Measurements from ENCODE around the gene RAD54L. TPM values are rescaled to one million over a fixed set of nuclear protein-coding genes. Genes with fewer than 3 reads are reported as not detected.

RAD54L gene
- total and polyA plus RNA-seq, 4 donors = 0.08 to 8.8 (median 0.51) TPM

- H3K36me3 ChIP-seq (ENCODE audit: control insufficient read depth in 4 of 4, insufficient read depth in 3 of 4, low read depth in 1 of 4, low read length in 3 of 4) = peaks cover 0 to 7% (median 3%) of the 10 kb centered on the region in 4 donors
- DNase-seq (ENCODE audit: low spot score) = no peak
- H3K9ac ChIP-seq (ENCODE audit: low read depth in 1 of 2, low read length in 2 of 2) = no peak overlapping the region
- H3K4me3 ChIP-seq (ENCODE audit: low read depth in 1 of 3, low read length in 3 of 3) = no peak overlapping the region
- H3K9me3 ChIP-seq (ENCODE audit: control insufficient read depth in 4 of 4, low read length in 3 of 4) = no peaks in the 10 kb centered on the region
- WGBS = 62% methylated on average over 3 of the region's 3 CpGs
- TF ChIP-seq, protein P1, sequence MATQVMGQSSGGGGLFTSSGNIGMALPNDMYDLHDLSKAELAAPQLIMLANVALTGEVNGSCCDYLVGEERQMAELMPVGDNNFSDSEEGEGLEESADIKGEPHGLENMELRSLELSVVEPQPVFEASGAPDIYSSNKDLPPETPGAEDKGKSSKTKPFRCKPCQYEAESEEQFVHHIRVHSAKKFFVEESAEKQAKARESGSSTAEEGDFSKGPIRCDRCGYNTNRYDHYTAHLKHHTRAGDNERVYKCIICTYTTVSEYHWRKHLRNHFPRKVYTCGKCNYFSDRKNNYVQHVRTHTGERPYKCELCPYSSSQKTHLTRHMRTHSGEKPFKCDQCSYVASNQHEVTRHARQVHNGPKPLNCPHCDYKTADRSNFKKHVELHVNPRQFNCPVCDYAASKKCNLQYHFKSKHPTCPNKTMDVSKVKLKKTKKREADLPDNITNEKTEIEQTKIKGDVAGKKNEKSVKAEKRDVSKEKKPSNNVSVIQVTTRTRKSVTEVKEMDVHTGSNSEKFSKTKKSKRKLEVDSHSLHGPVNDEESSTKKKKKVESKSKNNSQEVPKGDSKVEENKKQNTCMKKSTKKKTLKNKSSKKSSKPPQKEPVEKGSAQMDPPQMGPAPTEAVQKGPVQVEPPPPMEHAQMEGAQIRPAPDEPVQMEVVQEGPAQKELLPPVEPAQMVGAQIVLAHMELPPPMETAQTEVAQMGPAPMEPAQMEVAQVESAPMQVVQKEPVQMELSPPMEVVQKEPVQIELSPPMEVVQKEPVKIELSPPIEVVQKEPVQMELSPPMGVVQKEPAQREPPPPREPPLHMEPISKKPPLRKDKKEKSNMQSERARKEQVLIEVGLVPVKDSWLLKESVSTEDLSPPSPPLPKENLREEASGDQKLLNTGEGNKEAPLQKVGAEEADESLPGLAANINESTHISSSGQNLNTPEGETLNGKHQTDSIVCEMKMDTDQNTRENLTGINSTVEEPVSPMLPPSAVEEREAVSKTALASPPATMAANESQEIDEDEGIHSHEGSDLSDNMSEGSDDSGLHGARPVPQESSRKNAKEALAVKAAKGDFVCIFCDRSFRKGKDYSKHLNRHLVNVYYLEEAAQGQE (IDR thresholded peaks at IDR 0.05) = no peak
- TF ChIP-seq HNF4G (IDR thresholded peaks at IDR 0.05) (no peak), FOXA1 (IDR thresholded peaks at IDR 0.05) (no peak), TAF1 (conservative IDR thresholded peaks at IDR 0.05) (no peak), RXRA (IDR thresholded peaks at IDR 0.05) (no peak), EGR1 (IDR thresholded peaks at IDR 0.05; ENCODE audit: low read depth in 2 of 2) (no peak), FOXA2 (IDR thresholded peaks at IDR 0.05) (no peak), GABPA (IDR thresholded peaks at IDR 0.05 in 1 of 2, conservative IDR thresholded peaks at IDR 0.05 in 1 of 2) (no peak), ATF3 (IDR thresholded peaks at IDR 0.05) (no peak), NR2F2 (IDR thresholded peaks at IDR 0.05) (no peak), HNF4A (conservative IDR thresholded peaks at IDR 0.05) (no peak), JUND (IDR thresholded peaks at IDR 0.05) (no peak), YY1 (IDR thresholded peaks at IDR 0.05) (no peak), SP1 (IDR thresholded peaks at IDR 0.05) (no peak)
- TF ChIP-seq, protein P2, sequence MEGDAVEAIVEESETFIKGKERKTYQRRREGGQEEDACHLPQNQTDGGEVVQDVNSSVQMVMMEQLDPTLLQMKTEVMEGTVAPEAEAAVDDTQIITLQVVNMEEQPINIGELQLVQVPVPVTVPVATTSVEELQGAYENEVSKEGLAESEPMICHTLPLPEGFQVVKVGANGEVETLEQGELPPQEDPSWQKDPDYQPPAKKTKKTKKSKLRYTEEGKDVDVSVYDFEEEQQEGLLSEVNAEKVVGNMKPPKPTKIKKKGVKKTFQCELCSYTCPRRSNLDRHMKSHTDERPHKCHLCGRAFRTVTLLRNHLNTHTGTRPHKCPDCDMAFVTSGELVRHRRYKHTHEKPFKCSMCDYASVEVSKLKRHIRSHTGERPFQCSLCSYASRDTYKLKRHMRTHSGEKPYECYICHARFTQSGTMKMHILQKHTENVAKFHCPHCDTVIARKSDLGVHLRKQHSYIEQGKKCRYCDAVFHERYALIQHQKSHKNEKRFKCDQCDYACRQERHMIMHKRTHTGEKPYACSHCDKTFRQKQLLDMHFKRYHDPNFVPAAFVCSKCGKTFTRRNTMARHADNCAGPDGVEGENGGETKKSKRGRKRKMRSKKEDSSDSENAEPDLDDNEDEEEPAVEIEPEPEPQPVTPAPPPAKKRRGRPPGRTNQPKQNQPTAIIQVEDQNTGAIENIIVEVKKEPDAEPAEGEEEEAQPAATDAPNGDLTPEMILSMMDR (IDR thresholded peaks at IDR 0.05; ENCODE audit: low read depth, low read length, missing input control) = no peak
- TF ChIP-seq, protein P3, sequence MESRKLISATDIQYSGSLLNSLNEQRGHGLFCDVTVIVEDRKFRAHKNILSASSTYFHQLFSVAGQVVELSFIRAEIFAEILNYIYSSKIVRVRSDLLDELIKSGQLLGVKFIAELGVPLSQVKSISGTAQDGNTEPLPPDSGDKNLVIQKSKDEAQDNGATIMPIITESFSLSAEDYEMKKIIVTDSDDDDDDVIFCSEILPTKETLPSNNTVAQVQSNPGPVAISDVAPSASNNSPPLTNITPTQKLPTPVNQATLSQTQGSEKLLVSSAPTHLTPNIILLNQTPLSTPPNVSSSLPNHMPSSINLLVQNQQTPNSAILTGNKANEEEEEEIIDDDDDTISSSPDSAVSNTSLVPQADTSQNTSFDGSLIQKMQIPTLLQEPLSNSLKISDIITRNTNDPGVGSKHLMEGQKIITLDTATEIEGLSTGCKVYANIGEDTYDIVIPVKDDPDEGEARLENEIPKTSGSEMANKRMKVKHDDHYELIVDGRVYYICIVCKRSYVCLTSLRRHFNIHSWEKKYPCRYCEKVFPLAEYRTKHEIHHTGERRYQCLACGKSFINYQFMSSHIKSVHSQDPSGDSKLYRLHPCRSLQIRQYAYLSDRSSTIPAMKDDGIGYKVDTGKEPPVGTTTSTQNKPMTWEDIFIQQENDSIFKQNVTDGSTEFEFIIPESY (IDR thresholded peaks at IDR 0.05) = no peak
- TF ChIP-seq, protein P4, sequence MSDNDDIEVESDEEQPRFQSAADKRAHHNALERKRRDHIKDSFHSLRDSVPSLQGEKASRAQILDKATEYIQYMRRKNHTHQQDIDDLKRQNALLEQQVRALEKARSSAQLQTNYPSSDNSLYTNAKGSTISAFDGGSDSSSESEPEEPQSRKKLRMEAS (IDR thresholded peaks at IDR 0.05) = no peak
- no peaks in the 10 kb centered on the region for H3K27me3 ChIP-seq (ENCODE audit: control insufficient read depth in 4 of 4, insufficient read depth in 4 of 4, low read length in 3 of 4)
- H3K4me1 ChIP-seq (ENCODE audit: control insufficient read depth in 4 of 4, insufficient read depth in 4 of 4, low read length in 3 of 4) = peaks cover 2 to 49% (median 31%) of the 10 kb centered on the region in 4 donors
- no peak overlapping the region for H3K27ac ChIP-seq (ENCODE audit: low read depth in 1 of 2, low read length in 2 of 2)
These were observed 48.3 kb upstream of the RAD54L start for GRCh38 chr1:46199233-46199749.
